GM08714 (cell line): ENCODE data around the gene MAP1LC3A.

ENCODE experiments used
- H3K4me3 ChIP-seq: fragments of 200-500 bp; sonication (Bioruptor generic); 2 replicates; pipeline ENCODE4 v1.5.1; 2014; ENCODE audit warnings: mild to moderate bottlenecking, low read length, inconsistent platforms
- ZNF274 ChIP-seq: IDR thresholded peaks from 2 replicates; pipeline ENCODE4 v1.6.1; 2012; ENCODE audit warnings: mild to moderate bottlenecking, low read depth, low read length

MAP1LC3A gene

DNA sequence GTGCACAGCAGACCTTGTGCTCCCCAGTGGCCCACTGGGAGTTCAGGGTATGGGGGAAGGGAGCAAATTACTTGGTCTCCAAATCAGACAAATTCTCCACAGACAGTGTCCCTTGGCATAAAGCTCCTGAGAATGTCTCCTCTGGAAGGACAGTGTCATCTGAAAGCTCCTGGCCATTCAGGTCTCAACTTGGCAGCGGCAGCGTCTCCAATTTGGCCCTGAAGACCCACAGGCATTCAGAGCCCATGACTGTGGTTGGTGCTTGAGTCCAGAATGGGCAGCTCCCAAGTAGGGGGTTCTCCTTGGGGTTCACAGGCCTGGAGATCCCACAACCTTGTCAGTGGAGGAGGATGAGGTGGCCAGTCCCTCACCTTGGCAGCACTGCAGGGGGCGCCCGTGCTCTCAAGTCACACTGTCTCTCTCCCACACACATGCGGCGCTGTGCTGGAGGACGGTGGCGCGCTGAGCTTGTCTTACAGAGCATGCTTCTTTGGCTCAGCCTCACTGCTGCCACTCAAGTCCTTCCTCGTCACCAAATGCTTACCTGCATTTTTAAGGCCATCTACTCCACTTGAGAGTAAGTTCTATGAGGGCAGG, 21.6 kb upstream of the MAP1LC3A start:
- H3K4me3 ChIP-seq = no peak overlapping the region

DNA sequence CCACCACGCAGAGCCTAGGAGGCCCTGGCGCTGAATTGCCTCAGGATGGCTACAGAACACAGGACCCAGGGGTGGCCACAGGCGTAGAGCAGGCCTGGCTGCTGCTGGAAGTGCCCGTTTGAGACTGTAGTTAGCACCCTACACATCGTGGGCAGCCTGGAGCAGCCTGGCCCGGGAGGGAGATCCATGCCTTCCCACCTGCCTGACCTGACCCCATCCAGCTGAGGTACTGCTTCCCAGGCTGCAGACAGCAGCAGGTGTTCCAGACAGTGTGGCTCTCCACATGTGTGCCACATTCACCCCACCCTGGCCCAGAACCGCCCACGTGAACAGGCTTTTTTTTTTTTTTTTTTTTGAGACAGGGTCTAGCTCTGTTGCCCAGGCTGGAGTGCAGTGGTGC, 20.9 kb upstream of the MAP1LC3A start:
- TF ChIP-seq ZNF274 = no peak
- H3K4me3 ChIP-seq = no peak overlapping the region

More for the DNA sequence above, 21.6 kb upstream of the MAP1LC3A start:
- no peak for TF ChIP-seq ZNF274

DNA sequence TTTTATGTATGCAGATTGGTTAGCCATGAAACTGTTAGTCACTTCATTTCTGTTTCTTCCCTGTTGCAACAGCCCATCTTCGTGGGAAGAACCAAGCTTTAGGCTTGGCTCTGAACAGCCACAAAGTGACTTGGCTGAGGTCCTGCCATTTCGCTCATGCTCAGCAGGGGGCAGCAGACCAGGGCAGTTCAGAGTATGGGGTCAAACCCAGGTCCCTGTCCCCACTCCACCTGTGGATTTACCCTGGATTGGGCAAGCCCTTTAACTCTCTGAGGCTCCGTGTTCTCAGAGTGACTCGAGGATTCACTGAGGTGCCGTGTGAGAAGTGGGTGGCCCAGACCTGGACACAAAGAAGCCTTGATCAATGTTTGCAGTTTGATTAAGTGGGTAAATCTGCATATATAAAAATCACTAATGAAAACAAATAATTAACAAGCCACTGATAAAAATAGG, 19.8 kb upstream of the MAP1LC3A start:
- TF ChIP-seq ZNF274 = no peak
- H3K4me3 ChIP-seq = no peak overlapping the region

DNA sequence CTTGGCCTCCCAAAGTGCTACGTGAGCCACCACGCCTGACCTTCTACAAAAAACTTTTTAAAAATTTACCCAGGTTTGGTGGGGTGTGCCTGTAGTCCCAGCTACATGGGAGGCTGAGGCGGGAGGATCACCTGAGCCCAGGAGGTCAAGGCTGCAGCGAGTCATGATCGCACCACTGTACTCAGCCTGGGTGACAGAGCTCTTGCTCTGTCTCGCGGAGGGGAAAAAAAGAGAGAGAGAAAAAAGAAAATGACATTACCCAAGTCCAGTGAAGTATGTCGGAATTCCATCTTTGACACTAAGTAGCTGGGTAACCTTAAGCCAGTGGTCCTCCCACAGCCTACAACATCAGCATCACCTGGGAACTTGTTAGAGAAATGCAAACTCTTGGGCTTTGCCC, 18.8 kb upstream of the MAP1LC3A start:
- H3K4me3 ChIP-seq = no peak overlapping the region
- TF ChIP-seq ZNF274 = no peak

DNA sequence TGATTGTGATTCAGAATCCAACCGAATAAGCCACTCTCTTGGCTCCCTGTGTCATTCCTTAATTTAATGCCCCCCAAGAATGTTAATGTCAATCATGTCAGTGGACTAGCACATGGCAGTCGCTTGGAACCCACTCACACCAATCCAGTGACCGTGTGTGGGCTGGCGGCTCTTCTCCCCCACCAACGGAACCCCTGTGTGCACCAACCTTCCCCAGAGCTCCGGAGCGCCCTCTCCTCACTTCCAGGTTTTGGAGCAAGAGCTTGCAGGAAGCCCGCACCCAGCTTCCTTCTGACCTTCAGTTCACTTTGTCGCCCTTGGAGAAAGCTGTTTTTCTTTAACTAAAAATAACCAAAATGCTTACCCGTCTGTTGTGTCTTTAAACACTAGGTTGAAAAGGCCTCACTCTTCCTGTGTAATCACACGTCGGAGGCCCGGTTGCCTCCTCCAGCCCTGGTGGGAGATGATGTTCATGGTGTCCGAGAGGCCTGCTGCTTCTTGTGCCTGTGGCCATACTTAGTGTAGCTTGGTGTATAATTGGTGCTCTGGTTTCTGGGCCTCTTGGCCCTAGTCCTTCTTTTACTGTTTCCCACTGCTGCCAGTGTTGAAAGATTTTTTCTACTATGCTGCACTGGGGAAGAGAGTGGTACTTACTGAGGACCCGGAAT, 17.8 kb upstream of the MAP1LC3A start:
- no peak for TF ChIP-seq ZNF274

DNA sequence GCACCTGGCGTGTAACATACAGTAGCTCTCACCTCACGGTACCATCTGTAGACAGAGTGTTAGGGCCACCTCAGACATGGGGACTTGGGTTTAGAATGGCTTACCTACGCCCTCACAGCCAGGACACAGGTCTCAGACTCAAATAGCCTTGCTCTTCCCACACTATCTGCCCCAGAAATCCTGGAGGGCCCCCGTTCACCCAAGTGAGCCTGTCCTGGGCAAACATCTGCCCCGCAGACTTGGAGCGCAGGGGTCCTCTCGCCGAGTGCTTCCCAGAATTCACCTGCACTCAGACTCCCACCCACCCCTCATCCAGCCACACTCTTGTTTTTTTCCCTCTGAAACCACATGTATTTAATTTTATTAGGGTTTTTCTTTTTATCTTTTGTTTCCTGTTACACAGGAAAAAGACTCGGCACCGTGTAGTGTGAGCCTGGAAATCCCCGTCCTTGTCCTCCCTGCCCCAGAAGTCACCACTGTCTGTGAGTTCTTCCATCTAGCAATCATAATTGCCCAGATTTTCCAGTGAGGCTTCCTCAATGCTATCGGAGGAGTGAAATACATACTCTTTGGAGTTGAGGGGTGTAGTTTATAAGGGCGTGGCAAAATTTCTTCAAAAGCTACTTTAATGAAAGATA, 17.1 kb upstream of the MAP1LC3A start:
- no peak for TF ChIP-seq ZNF274
- no peak overlapping the region for H3K4me3 ChIP-seq

More for the DNA sequence above, 17.8 kb upstream of the MAP1LC3A start:
- no peak overlapping the region for H3K4me3 ChIP-seq

DNA sequence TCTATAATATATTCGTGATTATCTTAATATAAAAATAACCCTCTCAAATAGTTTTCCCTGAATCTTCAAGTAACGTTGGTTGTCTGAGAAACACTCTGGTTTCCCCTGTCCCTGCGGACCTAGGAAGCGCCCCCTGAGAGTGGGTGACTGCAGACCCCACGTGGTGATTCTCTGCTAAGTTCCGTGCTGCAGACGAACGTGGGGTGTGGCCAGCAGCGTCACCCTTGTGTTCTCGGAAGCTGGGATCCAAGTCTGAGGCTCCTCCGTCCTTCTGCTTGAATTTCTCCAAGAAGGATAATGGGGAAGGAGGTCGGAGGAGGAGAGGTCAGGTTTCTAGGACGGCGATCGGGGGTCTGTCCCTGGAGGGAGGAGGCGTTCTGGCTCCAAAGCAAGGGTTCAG, 16.6 kb upstream of the MAP1LC3A start:
- no peak for TF ChIP-seq ZNF274

DNA sequence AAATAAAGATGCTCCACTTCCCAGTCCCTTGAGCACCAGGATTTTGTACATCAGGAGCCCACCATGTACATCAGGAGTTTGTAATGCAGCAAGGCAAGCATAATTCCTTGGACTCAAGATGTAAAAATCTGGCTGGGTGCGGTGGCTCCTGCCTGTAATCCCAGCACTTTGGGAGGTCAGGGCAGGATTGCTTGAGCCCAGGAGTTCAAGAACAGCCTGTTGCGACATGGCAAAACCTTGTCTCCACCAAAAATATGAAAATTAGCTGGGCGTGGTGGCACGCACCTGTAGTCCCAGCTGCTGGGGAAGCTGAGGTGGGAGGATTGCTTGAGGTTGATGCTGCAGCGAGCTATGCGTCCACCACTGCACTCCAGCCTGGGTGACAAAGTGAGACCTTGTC, 16.1 kb upstream of the MAP1LC3A start:
- no peak for TF ChIP-seq ZNF274
- no peak overlapping the region for H3K4me3 ChIP-seq

More for the DNA sequence above, 16.6 kb upstream of the MAP1LC3A start:
- no peak overlapping the region for H3K4me3 ChIP-seq

DNA sequence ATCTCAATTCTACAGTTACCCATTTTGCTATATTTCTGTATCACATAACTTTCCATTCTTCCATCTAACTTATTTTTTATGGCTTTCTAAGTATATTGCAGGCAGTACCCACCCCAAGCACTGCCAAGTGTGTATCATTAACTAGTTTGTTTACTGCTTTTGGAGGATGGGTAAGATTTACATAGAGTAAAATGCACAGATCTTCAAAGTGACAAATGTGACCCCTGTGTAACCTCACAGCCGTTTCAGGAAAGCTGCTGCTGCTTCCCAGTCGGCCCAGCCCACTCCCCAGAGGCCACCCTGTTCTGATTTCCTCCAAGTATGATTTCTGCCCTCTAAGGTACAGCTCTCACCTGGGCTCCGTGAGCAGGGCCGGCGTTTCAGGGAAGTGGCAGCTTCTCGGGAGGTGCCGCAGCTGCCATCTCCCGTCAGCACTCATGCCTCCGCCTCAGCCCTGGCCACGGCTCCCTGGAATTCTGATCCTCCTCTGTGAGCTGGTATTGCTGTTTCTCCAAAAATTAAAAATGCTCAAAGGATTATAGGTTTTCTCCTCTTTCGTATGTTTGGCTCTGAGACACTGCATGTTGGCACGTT, 15.0 kb upstream of the MAP1LC3A start:
- no peak for TF ChIP-seq ZNF274
- no peak overlapping the region for H3K4me3 ChIP-seq

DNA sequence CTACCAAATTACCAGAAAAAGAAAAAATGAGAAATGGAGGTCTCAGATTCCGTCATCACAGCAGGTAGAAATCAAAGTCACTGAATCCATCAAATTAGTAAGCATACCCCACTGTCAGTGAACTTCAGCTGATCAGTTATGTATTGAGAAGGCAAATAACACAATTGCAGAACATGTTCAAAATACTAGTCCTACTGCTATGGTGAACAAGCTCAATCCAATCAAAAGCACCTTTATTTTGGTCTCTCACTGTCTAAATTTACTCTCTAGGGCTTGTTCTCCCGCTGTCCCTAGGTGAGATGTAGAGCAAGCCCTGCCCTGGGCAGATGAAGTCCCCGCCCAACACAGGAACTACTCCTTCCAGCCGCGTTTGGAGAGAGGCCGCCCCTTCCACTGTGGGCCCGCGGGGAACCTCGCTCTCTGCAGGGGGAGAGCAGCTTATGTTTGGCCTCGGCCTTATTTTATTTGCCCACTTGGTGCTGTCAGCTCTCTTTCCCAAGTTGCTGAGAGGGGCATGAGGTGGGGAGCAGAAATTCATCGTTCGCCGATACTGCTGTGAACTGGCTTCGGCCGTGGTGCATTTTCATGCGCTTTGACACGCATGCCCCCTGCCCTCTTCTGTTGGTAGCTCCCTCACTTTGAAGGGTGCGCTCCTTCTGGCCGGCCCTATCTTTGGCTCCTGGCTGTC, 14.3 kb upstream of the MAP1LC3A start:
- H3K4me3 ChIP-seq = no peak overlapping the region
- no peak for TF ChIP-seq ZNF274

DNA sequence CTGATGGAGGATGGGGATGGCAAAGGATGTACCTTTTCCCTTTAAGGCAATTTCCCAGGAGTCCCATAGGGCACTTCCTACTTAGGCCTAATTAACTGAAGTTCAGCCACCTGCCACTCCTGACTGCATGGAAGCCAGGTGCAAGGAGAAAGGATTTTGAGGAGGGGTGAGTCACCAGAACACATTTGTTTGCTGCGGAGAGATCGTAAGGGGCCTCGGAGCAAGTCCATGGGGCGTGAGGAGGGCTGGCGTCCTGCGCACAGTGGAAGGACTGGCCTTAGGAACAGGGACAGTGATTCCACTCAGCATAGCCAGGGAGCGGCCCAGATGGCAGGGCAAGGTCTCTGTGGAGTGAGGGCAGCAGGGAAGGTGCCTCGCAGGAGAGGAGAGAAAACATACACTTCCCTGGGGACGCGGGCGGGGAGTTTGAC, 11.8 kb upstream of the MAP1LC3A start:
- H3K4me3 ChIP-seq = no peak overlapping the region
- no peak for TF ChIP-seq ZNF274

DNA sequence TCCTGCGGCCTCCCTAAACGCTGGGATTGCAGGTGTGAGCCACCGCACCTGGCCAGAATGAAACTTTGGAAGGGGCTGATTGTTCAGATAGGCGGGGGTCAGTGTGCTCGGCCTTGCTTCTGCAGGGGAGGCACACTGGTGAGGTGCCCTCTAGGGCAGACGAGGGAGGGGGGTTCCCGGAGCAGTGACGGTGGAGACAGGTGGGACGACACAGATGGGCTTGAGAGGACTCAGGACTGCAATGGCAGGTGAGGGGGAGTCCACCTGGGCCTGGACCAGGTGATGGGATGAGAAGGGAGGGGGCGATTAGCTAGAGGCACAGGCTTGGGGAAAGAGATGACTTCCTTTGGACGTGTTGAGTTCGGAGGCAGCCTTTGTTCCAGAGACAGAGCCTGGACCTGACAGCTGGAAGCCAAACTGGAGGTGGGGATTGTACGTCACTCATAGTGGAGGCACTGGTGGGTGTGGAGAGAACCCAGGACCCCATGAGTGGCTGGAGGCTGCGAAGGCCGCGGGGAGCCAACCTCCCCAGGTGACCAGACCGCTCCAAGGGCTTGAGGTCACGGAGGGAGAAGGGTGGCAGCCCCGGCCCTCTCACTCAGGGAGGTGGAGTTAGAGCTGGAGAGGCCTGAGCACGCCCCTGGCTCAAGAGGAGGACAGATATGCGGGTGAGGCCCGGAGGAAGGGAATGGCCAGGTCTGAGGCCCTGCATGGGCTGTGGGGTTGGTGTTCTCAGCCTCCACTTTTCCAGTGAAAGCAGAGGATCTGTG, 10.5 kb upstream of the MAP1LC3A start:
- TF ChIP-seq ZNF274 = no peak
- no peak overlapping the region for H3K4me3 ChIP-seq

DNA sequence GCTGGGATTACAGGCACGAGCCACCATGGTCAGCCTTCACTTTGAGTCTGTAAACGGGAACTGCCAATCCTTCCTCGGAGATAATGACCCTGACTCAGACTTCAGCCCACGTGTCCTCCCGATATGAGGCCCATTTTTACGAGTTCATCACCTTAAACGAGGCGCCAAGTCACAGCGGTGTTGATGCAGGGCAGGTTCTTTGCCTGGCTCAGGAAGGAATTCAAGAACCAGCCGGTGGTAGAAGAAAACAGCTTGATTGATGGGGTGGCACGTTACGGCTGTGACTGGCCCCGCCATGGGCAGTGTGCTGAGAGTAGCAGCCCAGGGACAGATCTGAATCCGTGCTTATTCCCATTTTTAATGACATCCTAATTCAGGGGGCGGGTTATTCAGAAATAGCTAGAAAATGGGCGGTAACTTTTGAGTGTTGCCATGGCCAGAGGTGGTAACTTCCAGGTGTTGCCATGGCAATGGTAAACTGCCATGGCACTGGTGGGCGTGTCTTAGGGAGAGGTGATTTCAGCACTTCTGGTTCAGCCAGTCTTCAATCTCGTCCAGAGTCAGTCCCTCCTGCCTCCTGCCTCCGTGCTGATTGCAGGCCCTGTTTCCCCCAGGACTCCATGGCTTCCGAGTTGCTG, 9.1 kb upstream of the MAP1LC3A start:
- H3K4me3 ChIP-seq = no peak overlapping the region

More for the DNA sequence above, 9.1 kb upstream of the MAP1LC3A start:
- no peak for TF ChIP-seq ZNF274
